Stimulated activated CD8-positive, alpha-beta memory T cell treated with anti-CD3 and anti-CD28 coated beads, Interleukin-15, amount 100 ng/mL, for 1 hour (primary cell): ENCODE results near the gene DCUN1D3.

Experiments used
- DNase-seq: peaks from one replicate; pipeline ENCODE4 v3.0.0-alpha.2; 2020; ENCODE audit warnings: low read depth

The DCUN1D3 gene

DNA sequence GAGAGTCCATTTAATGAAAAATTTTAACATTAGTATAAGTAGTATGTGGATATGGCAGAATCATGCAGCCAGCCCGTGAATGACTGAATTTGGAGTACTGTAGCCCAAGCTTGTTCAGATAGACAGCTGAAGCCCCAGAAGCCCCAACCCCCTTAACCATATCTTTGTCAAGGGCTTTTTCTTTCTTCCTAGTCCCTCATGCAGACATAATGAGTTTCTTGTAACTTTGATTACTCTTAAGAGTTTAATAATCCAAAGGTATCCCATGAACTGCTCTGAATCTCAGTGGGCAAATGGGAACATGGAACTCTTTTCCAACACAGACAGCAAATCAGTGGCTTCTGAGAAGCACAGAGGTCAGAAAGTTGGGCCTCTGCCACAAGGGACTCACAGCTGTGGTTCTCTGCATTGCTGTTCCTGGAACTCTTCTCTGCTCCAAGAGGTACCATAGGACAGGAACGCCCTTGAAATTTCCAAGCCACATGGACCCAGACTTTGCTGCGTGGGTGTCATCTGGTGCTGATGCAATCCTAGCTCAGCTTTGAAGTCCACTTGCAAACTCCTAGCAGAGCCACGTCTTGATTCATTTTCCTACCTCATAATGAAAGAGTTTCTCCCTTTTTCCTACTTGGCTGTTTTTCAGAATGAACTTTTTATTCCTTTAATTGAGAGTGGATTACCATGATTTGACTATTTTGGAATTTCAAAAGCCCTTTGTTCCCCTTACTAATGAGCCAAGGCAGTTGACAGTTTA, 18.5 kb upstream of the DCUN1D3 start:
- DNase-seq, result no peak

DNA sequence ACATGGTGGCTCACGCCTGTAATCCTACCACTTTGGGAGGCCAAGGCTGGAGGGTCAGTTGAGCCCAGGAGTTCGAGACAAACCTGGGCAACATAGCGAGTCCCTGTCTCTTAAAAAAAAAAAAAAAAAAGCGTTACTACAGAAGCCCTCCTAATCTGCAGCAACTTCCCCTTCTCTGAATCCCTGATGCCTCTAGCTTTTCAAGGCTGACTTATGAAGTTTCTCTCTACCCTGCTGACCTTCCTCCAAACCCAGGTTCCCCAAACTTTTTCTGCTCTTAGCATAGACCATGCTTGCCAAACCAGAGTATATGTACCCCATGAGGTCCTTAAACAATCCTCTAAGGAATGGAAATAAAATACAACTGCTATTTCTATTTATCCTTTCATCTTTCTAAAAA, 16.8 kb upstream of the DCUN1D3 start:
- no peak for DNase-seq

DNA sequence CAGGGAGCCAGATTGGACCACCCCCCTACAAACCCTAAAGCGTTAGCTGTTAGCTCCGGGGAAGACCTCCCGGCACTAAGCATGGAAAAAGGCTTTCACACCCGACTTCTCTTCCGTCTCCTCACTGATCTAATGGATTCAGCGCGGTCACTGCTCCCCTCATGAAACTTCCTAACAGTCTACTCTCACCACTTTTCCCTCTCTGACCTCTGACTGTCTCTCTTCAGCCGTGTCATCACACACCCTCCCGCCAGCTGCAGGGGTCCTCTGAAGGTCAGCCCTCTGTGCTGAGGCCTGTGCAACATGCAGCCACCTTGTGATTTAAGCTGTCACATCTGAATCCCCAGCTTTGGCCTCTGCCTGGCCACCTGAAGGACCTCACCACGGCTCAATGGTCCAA, 16.1 kb upstream of the DCUN1D3 start:
- DNase-seq, result no peak

DNA sequence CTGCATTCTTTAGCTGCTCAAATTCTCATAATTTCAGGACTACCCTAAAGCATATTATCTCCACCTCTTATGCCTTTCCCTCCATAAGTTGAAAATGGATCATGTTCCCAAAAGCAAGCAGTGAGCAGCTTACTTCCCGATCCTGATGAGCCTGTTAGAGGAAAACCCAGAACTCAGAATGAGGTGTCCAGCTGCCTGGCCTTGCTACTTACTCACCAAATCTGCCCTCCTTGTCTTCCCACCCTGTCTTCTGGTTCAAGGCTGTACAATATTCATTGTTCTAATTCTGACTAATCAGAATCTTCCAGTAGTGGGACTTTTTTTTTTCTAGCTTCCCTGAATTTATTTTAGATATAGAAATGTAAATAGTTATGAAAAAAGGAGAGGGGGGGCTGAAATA, 11.2 kb upstream of the DCUN1D3 start:
- no peak for DNase-seq

DNA sequence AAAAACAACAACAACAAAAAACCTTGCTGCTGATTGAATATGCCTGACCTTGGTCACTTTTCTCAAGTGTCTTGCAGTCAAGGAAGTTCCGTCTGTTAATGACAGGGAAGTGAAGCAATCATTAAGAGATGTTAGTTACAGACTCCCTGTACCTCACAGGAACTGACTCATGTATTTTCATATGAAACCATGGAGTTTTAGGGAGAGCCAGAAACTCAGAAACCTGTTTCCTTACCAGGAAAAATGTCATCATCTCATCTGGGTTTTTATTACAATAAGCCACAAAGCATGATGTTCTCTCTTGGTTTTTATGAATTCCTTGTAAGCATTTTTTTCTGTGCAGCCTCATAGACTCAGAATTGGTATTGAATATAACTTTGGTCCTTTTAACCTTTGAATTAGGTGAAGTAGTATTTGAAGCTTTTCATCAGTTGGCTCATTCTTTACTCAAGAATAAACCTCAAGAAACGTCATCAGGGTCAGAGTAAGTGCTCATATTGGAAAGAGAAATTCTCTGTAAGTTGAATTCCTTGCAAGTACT, 10.7 kb upstream of the DCUN1D3 start:
- DNase-seq, result no peak

DNA sequence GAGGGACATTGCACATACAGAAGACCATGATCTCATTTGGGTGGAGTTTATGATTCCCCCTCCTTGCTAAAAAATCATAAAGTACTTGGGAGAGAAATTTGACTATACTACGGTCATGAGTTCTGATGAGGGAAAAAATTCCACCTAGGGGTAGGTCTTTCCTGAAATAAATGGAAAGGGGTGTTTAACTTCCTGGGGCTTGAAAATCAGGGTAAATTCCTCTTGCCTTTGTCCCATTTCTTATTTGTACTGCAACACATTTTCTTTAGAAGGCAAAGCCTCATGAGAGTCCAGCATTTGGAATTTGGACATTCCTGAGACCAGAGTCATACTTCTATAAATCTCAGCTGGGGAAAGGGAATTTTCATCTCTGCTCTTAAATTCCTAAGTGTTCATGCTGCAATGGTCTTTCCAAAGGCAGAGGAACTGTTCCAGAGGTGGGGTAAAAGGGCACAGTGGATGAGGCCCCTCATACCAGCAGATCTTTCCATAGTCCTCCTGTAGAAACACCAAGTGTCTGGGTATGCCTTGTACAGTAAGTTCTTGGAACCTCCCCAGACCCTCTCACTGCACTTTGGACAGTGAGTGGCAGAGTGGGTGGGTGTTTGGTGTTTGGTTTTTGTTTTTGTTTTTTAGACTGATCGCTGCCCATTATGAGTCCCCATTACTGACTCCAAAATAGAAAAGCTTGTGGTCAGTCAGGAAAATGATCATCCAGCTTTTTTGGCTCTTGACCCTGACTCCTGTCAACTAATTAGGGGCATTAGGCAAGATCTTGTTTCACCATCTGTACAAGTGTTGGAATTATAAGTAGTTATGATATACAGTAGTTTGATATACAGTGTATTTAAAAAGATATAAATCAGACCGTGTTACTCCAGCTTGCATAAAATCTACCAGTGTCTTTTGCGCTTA, 6.4 kb upstream of the DCUN1D3 start:
- DNase-seq, result no peak

DNA sequence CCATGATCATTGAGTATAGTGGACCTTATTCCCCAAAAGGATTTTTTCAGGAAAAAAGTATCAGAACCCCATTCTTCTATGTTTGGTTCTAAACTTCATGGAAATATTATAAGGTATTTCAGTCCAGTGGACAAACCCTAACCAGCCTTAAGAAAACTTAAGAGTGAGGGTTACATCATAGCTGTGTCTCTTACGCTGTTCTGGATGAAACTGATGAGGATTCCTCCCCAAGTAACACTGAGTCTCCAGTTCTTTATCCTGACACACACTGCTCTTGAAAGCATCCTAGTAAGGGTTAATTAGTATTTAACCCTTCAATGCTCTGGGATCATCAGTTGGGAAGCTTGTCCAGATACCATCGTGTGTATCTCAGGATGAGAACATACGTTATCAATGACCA, 5.4 kb upstream of the DCUN1D3 start:
- DNase-seq, result no peak

DNA sequence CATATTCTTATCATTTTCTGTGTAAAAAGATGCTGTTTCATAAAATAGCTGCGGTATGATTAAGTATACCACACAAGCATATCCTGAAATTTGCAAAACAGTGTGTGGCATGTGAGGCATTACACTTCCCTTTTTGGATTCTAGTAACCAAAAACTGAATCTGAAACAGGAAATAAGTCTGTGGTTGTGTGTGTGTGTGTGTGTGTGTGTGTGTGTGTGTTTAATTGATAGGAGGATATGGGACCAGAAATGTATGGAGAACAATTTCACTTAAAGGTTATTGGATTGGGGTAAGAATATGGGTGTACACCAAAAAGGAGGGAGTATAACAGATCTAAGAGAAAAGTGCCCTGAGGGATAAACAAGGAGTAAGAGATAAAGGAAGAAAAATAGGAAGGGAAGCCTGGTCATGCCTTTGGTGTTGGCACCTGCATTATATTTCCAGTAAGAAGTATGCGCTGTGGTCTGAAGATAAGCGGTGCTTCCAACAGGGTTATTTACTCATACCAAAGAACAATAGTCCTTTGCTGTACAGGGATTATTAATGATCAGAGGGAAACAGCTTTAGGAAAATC, 4.4 kb upstream of the DCUN1D3 start:
- no peak for DNase-seq

DNA sequence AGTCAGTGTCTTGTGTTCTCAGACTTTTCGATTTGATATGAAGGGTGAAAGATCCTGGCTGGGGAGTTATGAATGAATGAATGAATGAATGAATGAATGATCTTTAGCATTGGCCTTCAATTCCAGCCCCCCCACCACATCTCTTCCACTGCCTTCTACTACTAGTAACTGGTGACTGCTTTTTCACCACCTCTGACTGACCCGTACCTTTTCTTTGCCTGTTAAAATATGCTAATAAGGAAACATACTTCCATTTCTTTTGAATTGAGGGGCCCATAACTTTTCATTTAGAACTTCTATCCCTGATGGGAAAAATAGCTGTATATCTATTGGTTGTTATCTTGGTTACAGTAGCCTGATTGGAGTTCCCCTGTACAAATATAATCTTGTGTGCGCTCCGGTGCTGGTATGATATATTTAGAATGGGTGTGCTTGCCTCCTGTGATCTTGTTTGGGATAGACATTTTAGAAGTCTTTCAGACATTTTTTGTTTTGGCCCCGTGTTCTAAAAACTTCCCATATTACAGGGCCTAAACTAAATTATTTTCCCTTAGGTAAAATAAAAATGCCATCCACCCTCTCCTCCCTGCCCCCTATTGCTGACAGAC, 3.8 kb upstream of the DCUN1D3 start:
- DNase-seq, result no peak

DNA sequence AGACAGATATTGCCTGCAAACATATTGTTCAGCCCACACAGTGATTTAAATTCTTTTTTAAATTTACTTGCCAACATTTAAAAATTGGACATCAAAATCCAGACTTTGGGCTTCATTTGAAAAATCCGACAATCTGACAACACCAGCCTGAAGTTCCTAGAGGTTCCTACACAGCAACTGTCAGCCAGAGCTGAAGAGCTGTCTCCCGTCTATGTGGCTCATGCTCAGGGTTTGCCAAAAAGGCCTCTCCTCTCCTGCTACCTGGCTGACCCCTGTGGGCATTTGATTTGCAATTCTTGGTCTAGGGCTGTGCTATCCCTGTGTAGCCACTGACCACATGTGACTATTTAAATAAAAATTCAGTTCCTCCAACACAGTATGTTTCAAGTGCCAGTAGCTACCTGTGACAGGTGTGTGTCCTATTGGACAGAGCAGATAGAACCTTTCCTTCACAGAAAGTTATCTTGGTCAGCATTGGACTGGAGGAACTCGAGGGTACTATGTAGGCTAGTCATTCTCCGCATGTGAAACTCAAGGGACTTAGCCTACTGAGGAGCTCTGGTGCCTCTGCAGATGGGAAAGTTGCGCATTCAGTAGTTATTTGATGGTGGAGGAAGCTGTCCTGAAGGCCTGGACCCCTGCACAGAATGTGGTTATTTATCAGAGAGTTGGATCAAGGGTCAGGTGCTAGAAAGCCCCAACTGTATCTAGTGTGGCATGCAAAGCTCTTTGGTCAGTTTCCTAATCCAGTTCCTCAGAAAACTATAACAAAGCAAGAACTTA, 3.1 kb upstream of the DCUN1D3 start:
- no peak for DNase-seq

DNA sequence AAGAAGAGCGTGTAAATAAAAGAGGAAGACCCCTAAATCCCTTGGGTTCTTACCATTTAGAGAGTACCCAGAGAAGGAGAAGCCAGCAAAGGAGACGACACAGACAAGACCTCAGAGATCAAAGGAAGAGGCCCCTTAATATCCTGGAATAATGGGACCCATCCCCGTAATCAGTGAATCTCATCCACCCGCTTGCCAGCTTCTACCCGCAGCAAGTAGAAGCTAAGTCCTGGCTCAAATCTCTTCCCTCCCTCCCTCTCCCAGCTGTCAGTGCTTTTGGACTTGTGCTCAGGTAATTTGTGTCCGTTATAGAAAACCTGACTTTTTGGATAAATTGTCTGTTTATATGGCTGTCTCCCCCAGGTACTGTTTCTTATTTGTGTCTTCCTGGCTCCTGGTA, 2.3 kb upstream of the DCUN1D3 start:
- DNase-seq, result no peak

DNA sequence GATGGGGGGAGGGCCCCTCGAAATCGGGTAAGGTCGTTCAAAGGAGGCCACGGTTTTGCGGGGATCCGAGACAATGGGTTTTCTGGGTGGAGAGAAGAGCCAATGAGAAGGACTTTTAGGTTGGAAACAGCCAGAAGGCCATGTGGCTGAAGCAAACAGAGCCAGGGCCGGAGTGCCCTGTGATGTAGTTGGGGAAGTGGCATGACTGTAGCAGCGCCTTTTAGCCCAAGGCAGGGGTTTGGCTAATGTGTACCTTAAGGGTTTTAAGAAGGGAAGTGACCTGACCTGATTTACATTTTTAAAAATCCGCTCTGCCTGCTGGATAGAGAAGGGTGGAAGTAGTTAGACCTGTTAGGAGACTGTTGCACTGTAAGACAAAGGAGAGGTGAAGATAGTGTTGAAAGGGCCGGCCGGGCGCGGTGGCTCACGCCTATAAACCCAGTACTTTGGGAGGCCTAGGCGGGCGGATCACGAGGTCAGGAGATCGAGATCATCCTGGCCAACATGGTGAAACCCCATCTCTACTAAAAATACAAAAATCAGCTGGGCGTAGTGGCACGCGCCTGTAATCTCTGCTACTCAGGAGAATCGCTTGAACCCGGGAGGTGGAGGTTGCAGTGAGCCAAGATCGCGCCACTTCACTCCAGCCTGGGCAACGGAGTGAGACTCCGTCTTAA, 1.4 kb upstream of the DCUN1D3 start:
- DNase-seq, result no peak

DNA sequence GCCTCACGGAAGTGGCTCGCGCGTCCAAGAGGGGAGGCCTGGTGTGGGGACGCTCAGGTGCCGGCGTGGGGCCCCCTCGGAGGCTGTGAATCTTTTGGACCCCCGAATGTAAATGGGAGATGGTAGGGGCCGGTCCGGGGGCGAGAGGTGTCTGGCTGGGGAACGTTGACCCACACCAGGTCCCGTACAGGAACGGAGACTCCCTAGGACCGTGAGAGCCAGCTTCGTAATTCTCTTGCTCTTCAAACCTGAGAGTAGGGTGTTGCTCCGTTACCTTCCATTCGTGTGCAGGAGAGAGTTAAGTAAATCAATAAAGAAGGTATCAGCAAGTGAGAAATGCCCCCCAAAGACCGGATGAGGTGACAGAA, 894 bp upstream of the DCUN1D3 start:
- no peak for DNase-seq

DNA sequence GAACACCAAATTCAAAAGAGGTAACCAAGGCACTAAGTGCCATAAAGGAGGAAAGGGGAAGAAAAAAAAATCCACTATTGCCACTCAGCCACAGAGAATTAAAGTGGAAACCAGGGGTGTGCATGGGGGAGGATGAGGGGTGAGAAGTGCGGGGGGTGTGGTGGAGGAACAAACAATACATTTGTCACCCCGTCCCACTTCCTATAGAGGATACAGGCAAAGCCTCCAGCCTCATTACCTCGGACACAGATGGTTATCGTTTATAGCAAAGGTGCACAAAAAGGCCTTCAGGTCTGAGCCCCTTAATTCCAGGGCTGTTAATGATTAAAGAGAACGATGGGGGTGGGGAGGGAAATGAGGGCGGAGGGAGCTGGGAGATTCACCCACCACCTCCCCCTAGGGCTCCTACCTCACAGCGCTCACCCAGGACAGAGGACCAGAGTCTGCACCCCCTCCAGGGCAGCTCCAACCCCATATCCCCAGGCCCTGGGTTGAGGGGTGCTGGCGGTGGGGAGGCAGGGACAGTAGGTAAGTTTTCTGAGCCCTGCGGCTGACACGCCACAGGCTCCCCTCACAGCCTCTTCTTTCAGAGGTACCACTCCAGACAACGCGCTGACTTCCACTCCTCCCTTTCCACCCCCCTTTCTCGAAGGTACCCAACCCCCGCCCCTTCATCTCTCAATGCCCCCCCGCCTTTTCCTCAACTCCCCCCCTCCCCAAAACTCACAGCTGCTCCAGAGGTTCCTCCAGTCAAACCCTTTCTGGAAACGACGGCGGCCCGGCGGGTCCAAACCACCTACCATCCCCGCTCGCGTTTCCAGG, 470 bp downstream of the DCUN1D3 start:
- no peak for DNase-seq

DNA sequence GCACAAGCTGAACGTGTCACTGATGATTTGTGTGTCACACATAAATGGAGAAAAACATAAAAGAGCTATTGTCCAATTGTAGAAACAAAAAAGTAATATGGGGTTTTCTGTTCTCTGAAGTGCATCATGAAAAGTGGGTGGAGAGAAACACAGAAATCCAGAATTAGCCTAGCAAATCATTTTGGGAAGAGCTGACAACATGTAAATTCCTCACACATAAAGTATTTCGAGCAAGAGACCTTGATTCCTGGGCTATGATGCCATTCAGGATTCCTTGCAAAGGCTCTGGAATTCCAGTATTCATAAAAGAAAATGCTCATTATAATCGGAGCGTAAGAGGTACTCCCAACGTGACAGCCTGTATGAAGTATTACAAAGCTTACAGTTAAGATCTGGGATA, 1.1 kb downstream of the DCUN1D3 start:
- DNase-seq, result no peak

DNA sequence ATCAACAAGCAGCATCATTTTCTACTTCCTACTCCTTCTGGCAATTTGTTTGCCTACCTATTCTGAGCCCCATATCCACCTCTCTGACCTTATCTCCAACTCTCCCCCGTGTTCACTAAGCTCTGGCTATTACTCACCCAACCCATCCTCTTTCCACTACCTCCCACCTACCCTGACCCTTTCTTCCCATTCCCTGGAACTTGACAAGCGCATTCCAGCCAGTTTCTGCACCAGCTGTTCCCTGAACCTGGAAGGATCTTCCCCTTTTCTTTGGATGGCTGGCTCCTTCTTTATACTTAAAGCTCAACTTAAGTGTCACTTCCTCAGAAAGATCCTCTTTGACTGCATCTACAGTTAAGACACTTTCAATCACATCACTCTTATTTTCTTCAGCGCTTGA, 2.2 kb downstream of the DCUN1D3 start:
- no peak for DNase-seq

DNA sequence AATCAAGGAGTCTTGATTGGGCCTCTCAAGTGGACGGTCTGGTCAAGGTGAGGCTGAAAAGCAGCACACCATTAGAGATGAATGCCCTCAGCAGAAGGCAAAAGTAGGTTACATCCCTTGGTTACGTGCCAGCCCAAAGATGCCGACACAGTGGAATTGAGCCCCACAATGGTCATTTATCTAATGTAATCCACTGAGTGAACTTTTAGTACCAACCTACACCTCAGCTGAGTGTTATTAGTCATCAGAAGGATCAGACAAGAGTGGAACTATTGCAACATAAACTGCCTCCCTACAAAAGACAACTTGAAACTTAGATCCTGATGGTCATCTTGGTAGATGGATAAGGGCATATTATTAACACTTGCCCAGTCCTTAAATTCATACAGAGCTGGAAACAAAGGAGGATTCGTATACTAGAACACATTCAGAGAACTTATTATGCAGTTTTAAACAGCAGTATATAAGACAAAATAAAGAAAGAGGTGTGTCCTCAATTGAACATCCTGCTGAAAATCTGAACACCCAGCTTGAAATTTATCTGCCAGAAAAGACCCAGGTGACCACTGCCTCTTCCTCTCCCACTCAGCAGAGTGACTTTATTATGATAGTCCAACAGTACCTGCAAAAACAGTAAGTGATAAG, 2.8 kb downstream of the DCUN1D3 start:
- DNase-seq, result no peak

DNA sequence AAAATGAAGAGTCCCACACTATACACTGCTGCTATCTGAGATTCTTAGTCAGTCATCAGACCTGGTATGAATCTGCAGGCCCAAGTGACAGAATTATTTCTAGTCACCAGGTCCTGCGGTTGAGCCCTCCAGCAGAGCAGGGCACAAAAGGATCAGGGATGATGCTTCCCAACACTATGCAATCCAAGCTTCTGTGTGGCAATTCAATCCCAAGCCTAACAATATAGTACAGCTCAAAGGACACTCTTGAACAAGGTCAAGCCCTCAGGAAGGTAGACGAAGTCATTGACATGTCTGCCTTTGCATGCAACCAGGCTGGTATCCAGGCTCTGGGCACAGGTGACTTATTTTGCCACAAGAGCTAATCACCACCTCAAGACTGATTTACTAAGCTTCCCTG, 5.8 kb downstream of the DCUN1D3 start:
- no peak for DNase-seq

DNA sequence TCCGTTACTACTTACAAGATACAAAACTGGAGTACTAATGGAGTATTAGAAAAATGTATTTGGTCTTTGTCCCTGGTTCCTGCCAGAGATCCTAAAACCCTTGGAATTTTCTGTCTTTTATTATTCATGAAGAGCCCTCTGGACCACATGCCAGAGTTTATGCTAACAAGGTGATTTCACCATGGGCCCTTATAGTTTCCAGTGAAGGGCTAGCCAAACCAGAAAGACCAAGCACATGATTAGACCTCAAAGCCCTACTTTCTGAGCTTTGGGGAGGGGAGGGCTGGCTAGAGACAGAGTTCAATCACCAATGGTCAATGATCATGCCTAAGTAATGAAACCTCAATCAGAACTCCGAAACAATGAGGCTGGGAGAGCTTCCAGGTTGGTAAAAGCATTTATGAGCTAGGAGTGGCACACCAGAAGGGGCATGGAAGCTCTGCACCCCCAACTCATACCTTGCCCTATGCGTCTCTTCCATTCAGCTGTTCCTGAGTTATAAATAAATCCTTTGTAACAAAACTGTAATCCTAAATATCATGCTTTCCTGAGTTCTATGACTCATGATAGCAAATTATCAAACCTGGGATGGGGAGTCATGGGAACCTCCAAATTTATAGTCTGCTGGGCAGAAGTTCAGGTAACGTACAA, 10.4 kb downstream of the DCUN1D3 start:
- DNase-seq, result no peak
